CD4-positive, alpha-beta T cell (primary cell): ENCODE data around the gene ANO10. TPM values are rescaled to one million over a fixed set of nuclear protein-coding genes. Genes with fewer than 3 reads are reported as not detected.
A peak's percentile ranks its signal among the peaks of the same experiment; 100 is the strongest.

Experiments used
- ATAC-seq: fragments of 200-7000 bp; cut with Tn5 transposase; one replicate; pipeline ENCODE4 v1.10.0; 2022; ENCODE audit warnings: mild to moderate bottlenecking; ENCODE audit not compliant: poor library complexity
- CTCF ChIA-PET: fragments of 350-600 bp; sonication (Branson Sonifier 250); formaldehyde crosslinking; loops from one replicate; lab custom pipeline; 2021; ENCODE audit warnings: antibody characterized with exemption, inconsistent platforms; lab: Charles Lee
- POLR2A ChIA-PET: fragments of 350-600 bp; sonication (Branson Sonifier 250); formaldehyde crosslinking; loops from one replicate; lab custom pipeline; 2021; ENCODE audit warnings: antibody characterized with exemption, inconsistent platforms; lab: Charles Lee
- DNase-seq, 14 experiments: peaks; one replicate each; pipeline ENCODE4 v3.0.0-alpha.2; 2013 to 2020; ENCODE audit warnings: mixed read lengths in 2 of 14
- H3K27ac ChIP-seq, 2 donors: one replicate each; pipeline versions ENCODE4 v1.5.1 to v1.7.0; 2013; ENCODE audit warnings: low read length in 2 of 2, low read depth in 1 of 2, mild to moderate bottlenecking in 1 of 2
- H3K27me3 ChIP-seq, 2 experiments: 1 replicate in 1 of 2; 2 replicates in 1 of 2; pipeline versions ENCODE4 v1.6.1 to v1.7.0; 2013; ENCODE audit warnings: low read length in 2 of 2, control low read depth in 1 of 2, mild to moderate bottlenecking in 1 of 2, moderate library complexity in 1 of 2; ENCODE audit not compliant: insufficient read depth in 2 of 2, control insufficient read depth in 1 of 2
- H3K36me3 ChIP-seq: one replicate; pipeline ENCODE4 v1.6.1; 2013; ENCODE audit warnings: low read length, control low read depth; ENCODE audit not compliant: insufficient read depth
- H3K4me1 ChIP-seq: one replicate; pipeline ENCODE4 v1.6.1; 2013; ENCODE audit warnings: low read length, control low read depth; ENCODE audit not compliant: insufficient read depth
- H3K4me3 ChIP-seq: one replicate; pipeline ENCODE4 v1.5.1; 2013; ENCODE audit warnings: mild to moderate bottlenecking, low read length, moderate library complexity
- H3K9me3 ChIP-seq, 2 experiments: 1 replicate in 1 of 2; 2 replicates in 1 of 2; pipeline versions ENCODE4 v1.6.1 to v1.7.0; 2013; ENCODE audit warnings: low read length in 2 of 2, mild to moderate bottlenecking in 2 of 2, control low read depth in 1 of 2, moderate library complexity in 1 of 2; ENCODE audit not compliant: control insufficient read depth in 1 of 2, insufficient read depth in 1 of 2
- H3K27ac Mint-ChIP-seq: one replicate; pipeline ENCODE4 v1.8.0; 2020; ENCODE audit warnings: mixed read lengths
- H3K27me3 Mint-ChIP-seq: one replicate; pipeline ENCODE4 v1.8.0; 2021; ENCODE audit warnings: mixed read lengths
- H3K36me3 Mint-ChIP-seq: one replicate; pipeline ENCODE4 v1.8.0; 2021; ENCODE audit warnings: low read depth, mixed read lengths
- H3K4me1 Mint-ChIP-seq: one replicate; pipeline ENCODE4 v1.8.0; 2021; ENCODE audit warnings: low read depth, mixed read lengths
- H3K4me3 Mint-ChIP-seq: one replicate; pipeline ENCODE4 v1.8.0; 2020; ENCODE audit warnings: mild to moderate bottlenecking, mixed read lengths
- H3K9me3 Mint-ChIP-seq: one replicate; pipeline ENCODE4 v1.8.0; 2020; ENCODE audit warnings: mixed read lengths
- CTCF ChIP-seq: fragments of 200-600 bp; IDR thresholded peaks from one replicate; pipeline ENCODE4 v1.8.0; 2022; ENCODE audit warnings: antibody characterized with exemption, mild to moderate bottlenecking
- intact Hi-C, 2 experiments: fragments of 100-400 bp; cut with DNase I in 1 of 2; cut with micrococcal nuclease in 1 of 2; formaldehyde crosslinking; loops; one replicate each; pipeline versions ENCODE4 v1.15.1 to v1.9.0; 2023 to 2025; cut with DNase I, micrococcal nuclease
- total RNA-seq, 174 experiments: library from RNA in 2 of 174; stranded (reverse) in 2 of 174; gene quantifications; one replicate each; pipeline ENCODE4 v1.2.3 and lab custom pipeline; 2021 to 2026

ANO10 gene
- total RNA-seq, 2 experiments from 2014 or later: 6.9 to 8.0 TPM

- Mint-ChIP-seq H3K4me3 (no peak overlapping the region), H3K36me3 (no peaks in the 10 kb centered on the region), H3K27me3 (no peaks in the 10 kb centered on the region), H3K9me3 (no peaks in the 10 kb centered on the region), H3K4me1 (no peaks in the 10 kb centered on the region), H3K27ac (no peak overlapping the region)
- Histone ChIP-seq H3K27ac (no peak overlapping the region), H3K36me3 (no peaks in the 10 kb centered on the region), H3K9me3 (peaks cover 0 to 15% of the 10 kb centered on the region in 2 experiments), H3K4me3 (no peak overlapping the region), H3K27me3 (no peaks in the 10 kb centered on the region), H3K4me1 (peaks cover 2% of the 10 kb centered on the region)
- DNase-seq (no peak), ATAC-seq (no peak)
- POLR2A ChIA-PET: no interaction called here
- intact Hi-C loops: no loop called here
- CTCF ChIA-PET: no interaction called here
- no peak for TF ChIP-seq CTCF
Measured at GRCh38 chr3:43364494-43364893, 257.3 kb downstream of the ANO10 start.

- ATAC-seq (no peak), DNase-seq (no peak)
- Mint-ChIP-seq H3K27ac (peak overlapping the region; percentile 61), H3K9me3 (no peaks in the 10 kb centered on the region), H3K36me3 (no peaks in the 10 kb centered on the region), H3K4me1 (no peaks in the 10 kb centered on the region), H3K27me3 (no peaks in the 10 kb centered on the region), H3K4me3 (no peak overlapping the region)
- H3K27me3 ChIP-seq: no peaks in the 10 kb centered on the region
- ChIA-PET CTCF (no interaction called here), POLR2A (interaction anchor here (0.6 kb wide), 1 partner anchor 12 kb away, joined by 3 read pairs; no protein-coding TSS in a partner anchor)
- no peaks in the 10 kb centered on the region for H3K36me3 ChIP-seq
- no peak overlapping the region for H3K27ac ChIP-seq
- H3K4me3 ChIP-seq: no peak overlapping the region
- no peaks in the 10 kb centered on the region for H3K4me1 ChIP-seq
- no peak for TF ChIP-seq CTCF
- intact Hi-C loops: no loop called here
- peaks cover 0 to 15% of the 10 kb centered on the region in 2 experiments for H3K9me3 ChIP-seq
Measured at GRCh38 chr3:43363621-43364266, 258.1 kb downstream of the ANO10 start.

GRCh38 chr3:43362961-43363360, 258.9 kb downstream of the ANO10 start:
- Mint-ChIP-seq H3K27me3 (no peaks in the 10 kb centered on the region), H3K36me3 (no peaks in the 10 kb centered on the region), H3K4me3 (no peak overlapping the region), H3K9me3 (peaks cover 6% of the 10 kb centered on the region), H3K4me1 (no peaks in the 10 kb centered on the region), H3K27ac (peak overlapping the region; percentile 61)
- POLR2A ChIA-PET: no interaction called here
- no peak overlapping the region for H3K4me3 ChIP-seq
- H3K36me3 ChIP-seq: no peaks in the 10 kb centered on the region
- DNase-seq: no peak
- CTCF ChIA-PET: interaction anchor here (0.6 kb wide), 1 partner anchor 90 kb away, joined by 5 read pairs; no protein-coding TSS in a partner anchor
- TF ChIP-seq CTCF: no peak
- H3K27ac ChIP-seq: no peak overlapping the region
- intact Hi-C loops: no loop called here
- H3K27me3 ChIP-seq: no peaks in the 10 kb centered on the region
- no peaks in the 10 kb centered on the region for H3K4me1 ChIP-seq
- peaks cover 0 to 15% of the 10 kb centered on the region in 2 experiments for H3K9me3 ChIP-seq
- no peak for ATAC-seq
